HepG2 (cell line): ENCODE results near the gene HEY2. TPM values are rescaled to one million over a fixed set of nuclear protein-coding genes. Genes with fewer than 3 reads are reported as not detected.
A peak's percentile ranks its signal among the peaks of the same experiment; 100 is the strongest.

ENCODE experiments used
- CENPT ChIP-seq: sonication (generic); formaldehyde crosslinking; IDR thresholded peaks from 2 replicates; pipeline ENCODE4 v1.8.0; 2022; ENCODE audit warnings: low read depth, mild to moderate bottlenecking, moderate library complexity, missing genetic modification reagents
- FOXA1 ChIP-seq, 2 experiments: fragments of 450-650 bp in 1 of 2; sonication (generic) in 1 of 2; formaldehyde crosslinking in 1 of 2; IDR thresholded peaks; 2 replicates each; pipeline versions ENCODE4 v1.4.0 to v1.6.1; 2016 to 2020; ENCODE audit warnings: missing genetic modification reagents in 1 of 2
- HNF4G ChIP-seq, 2 experiments: sonication (generic) in 1 of 2; formaldehyde crosslinking in 1 of 2; IDR thresholded peaks; 2 replicates each; pipeline versions ENCODE4 v1.4.0 to v1.6.1; 2011 to 2020; ENCODE audit warnings: borderline replicate concordance in 2 of 2, low read depth in 2 of 2, mild to moderate bottlenecking in 2 of 2, low read length in 1 of 2, missing genetic modification reagents in 1 of 2, moderate library complexity in 1 of 2
- NFE2L1 ChIP-seq: sonication (generic); formaldehyde crosslinking; IDR thresholded peaks from 2 replicates; pipeline ENCODE4 v1.4.0; 2020; ENCODE audit warnings: missing genetic modification reagents, mild to moderate bottlenecking, borderline replicate concordance
- NFRKB ChIP-seq: fragments of 450-650 bp; IDR thresholded peaks from 2 replicates; pipeline ENCODE4 v1.6.1; 2017
- REXO4 ChIP-seq: sonication (generic); formaldehyde crosslinking; IDR thresholded peaks from 2 replicates; pipeline ENCODE4 v1.8.0; 2022; ENCODE audit warnings: missing genetic modification reagents, mild to moderate bottlenecking, borderline replicate concordance
- SMAD1 ChIP-seq: sonication (generic); formaldehyde crosslinking; IDR thresholded peaks from 2 replicates; pipeline ENCODE4 v1.4.0; 2020; ENCODE audit warnings: missing genetic modification reagents, low read depth, mild to moderate bottlenecking, borderline replicate concordance
- SMAD9 ChIP-seq: sonication (generic); formaldehyde crosslinking; IDR thresholded peaks from 2 replicates; pipeline ENCODE4 v1.5.1; 2020; ENCODE audit warnings: mild to moderate bottlenecking, missing genetic modification reagents
- TCF7L2 ChIP-seq: IDR thresholded peaks from 2 replicates; pipeline ENCODE4 v1.6.1; 2011; ENCODE audit warnings: mild to moderate bottlenecking, low read depth, low read length, moderate library complexity
- ZBTB42 ChIP-seq: sonication (generic); formaldehyde crosslinking; IDR thresholded peaks from 2 replicates; pipeline ENCODE4 v1.5.0; 2020; ENCODE audit warnings: mild to moderate bottlenecking, missing genetic modification reagents
- ZKSCAN1 ChIP-seq: fragments of 150-350 bp; IDR thresholded peaks from 2 replicates; pipeline ENCODE4 v1.6.1; 2014; ENCODE audit warnings: low read length
- ZNF138 ChIP-seq: sonication (generic); formaldehyde crosslinking; IDR thresholded peaks from 2 replicates; pipeline ENCODE4 v1.5.0; 2020; ENCODE audit warnings: mild to moderate bottlenecking, low read depth, missing genetic modification reagents
- ZNF20 ChIP-seq: sonication (generic); formaldehyde crosslinking; IDR thresholded peaks from 2 replicates; pipeline ENCODE4 v1.4.0; 2020; ENCODE audit warnings: mild to moderate bottlenecking, moderate library complexity, missing genetic modification reagents
- ZNF44 ChIP-seq: sonication (generic); formaldehyde crosslinking; IDR thresholded peaks from 2 replicates; pipeline ENCODE4 v1.5.1; 2020; ENCODE audit warnings: mild to moderate bottlenecking, missing genetic modification reagents
- ZNF446 ChIP-seq: sonication (generic); formaldehyde crosslinking; IDR thresholded peaks from 2 replicates; pipeline ENCODE4 v1.5.0; 2020; ENCODE audit warnings: mild to moderate bottlenecking, missing genetic modification reagents
- polyA plus RNA-seq, 8 experiments: library from polyadenylated mRNA; depleted of rRNA in 3 of 8; stranded (reverse) in 7 of 8; unstranded in 1 of 8; fragments of >200 nt; fragmentation: Illumina TruSeq in 4 of 8; extraction: Trizol in 4 of 8; gene quantifications; 2 replicates each; pipeline versions ENCODE4 v1.2.1 to v1.2.3, GENCODE V29; 2011 to 2016; ENCODE audit warnings: low read depth in 4 of 8, missing spikeins in 1 of 8, mixed read lengths in 1 of 8; ENCODE audit not compliant: insufficient read depth in 1 of 8
- total RNA-seq, 5 experiments: library from RNA; depleted of rRNA; stranded (reverse); fragments of >200 nt; fragmentation: Illumina TruSeq; extraction: Trizol; gene quantifications; 2 replicates each; pipeline ENCODE4 v1.2.3, GENCODE V29; 2016; ENCODE audit warnings: low read depth in 1 of 5
- TF ChIP-seq, protein P1 (sequence below): sonication (generic); formaldehyde crosslinking; IDR thresholded peaks from 2 replicates; pipeline ENCODE4 v1.5.0; 2020; ENCODE audit warnings: missing genetic modification reagents
- TF ChIP-seq, protein P2 (sequence below): sonication (generic); formaldehyde crosslinking; IDR thresholded peaks from 2 replicates; pipeline ENCODE4 v1.8.1; 2023; ENCODE audit warnings: mild to moderate bottlenecking, missing genetic modification reagents, borderline replicate concordance
- TF ChIP-seq, protein P3 (sequence below): sonication (generic); formaldehyde crosslinking; IDR thresholded peaks from 2 replicates; pipeline ENCODE4 v1.5.0; 2020; ENCODE audit warnings: mild to moderate bottlenecking, low read depth, missing genetic modification reagents, borderline replicate concordance
- TF ChIP-seq, protein P4 (sequence below): sonication (generic); formaldehyde crosslinking; IDR thresholded peaks from 2 replicates; pipeline ENCODE4 v1.9.0; 2021; ENCODE audit warnings: missing genetic modification reagents, mild to moderate bottlenecking, borderline replicate concordance
- TF ChIP-seq, protein P5 (sequence below): fragments of 450-650 bp; IDR thresholded peaks from 2 replicates; pipeline ENCODE4 v1.6.1; 2017; ENCODE audit warnings: mild to moderate bottlenecking
- TF ChIP-seq, protein P6 (sequence below), 2 experiments: fragments of 450-650 bp in 1 of 2; sonication (generic) in 1 of 2; formaldehyde crosslinking; IDR thresholded peaks; 2 replicates each; pipeline versions ENCODE4 v1.5.0 to v1.8.0; 2020 to 2022; ENCODE audit warnings: mild to moderate bottlenecking in 1 of 2, missing genetic modification reagents in 1 of 2

HEY2 gene
- total and polyA plus RNA-seq, 2 of the 13 experiments (the other 11 are each of a cell fraction or from before 2014, with no cell fraction given) = 0.04 TPM

DNA sequence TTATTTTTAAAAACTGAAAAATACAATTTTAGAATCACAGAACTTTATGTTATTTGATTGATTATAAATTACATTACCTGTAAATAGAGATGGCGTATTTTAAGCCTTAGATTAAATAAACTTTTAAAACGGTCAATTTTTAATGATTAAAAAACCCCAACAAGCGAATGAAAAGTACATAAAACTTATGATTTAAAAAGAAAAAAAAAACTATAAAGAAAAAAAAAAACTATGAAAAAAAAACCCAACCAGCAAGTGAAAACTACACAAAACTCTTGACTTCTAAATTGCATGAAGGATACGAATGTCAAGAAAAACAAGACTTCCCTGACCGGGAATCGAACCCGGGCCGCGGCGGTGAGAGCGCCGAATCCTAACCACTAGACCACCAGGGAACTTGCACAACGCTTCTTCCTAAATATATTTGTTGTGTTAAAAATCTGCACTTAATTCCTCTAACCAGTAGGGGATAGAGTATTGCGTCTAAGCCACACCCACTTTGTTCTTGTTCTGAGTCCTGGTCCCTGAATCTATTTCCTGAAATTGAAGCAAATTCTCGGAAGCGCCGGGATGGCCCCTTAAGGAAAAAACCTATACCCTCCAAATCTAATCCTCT lies 30.6 kb downstream of the HEY2 start (continued):
- TF ChIP-seq ZNF446 (CRISPR knock-in tag) (no peak), ZKSCAN1 (peak; percentile 85; the same call in 1 of the 2 replicates), FOXA1 (IDR thresholded peaks at IDR 0.05) (no peak), FOXA1 (CRISPR knock-in tag; IDR thresholded peaks at IDR 0.05) (no peak), NFE2L1 (CRISPR knock-in tag) (no peak), TCF7L2 (no peak), SMAD1 (no peak), ZNF20 (CRISPR knock-in tag) (no peak), NFRKB (no peak), HNF4G (IDR thresholded peaks at IDR 0.05; ENCODE audit: borderline replicate concordance, low read depth, low read length) (no peak), HNF4G (CRISPR knock-in tag; IDR thresholded peaks at IDR 0.05; ENCODE audit: borderline replicate concordance, low read depth) (no peak), ZNF44 (no peak), ZBTB42 (CRISPR knock-in tag) (no peak), ZNF138 (no peak), SMAD9 (CRISPR knock-in tag) (no peak), CENPT (no peak), REXO4 (CRISPR knock-in tag) (no peak)
- TF ChIP-seq, protein P1, sequence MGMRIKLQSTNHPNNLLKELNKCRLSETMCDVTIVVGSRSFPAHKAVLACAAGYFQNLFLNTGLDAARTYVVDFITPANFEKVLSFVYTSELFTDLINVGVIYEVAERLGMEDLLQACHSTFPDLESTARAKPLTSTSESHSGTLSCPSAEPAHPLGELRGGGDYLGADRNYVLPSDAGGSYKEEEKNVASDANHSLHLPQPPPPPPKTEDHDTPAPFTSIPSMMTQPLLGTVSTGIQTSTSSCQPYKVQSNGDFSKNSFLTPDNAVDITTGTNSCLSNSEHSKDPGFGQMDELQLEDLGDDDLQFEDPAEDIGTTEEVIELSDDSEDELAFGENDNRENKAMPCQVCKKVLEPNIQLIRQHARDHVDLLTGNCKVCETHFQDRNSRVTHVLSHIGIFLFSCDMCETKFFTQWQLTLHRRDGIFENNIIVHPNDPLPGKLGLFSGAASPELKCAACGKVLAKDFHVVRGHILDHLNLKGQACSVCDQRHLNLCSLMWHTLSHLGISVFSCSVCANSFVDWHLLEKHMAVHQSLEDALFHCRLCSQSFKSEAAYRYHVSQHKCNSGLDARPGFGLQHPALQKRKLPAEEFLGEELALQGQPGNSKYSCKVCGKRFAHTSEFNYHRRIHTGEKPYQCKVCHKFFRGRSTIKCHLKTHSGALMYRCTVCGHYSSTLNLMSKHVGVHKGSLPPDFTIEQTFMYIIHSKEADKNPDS (CRISPR knock-in tag) = no peak
- TF ChIP-seq, protein P2, sequence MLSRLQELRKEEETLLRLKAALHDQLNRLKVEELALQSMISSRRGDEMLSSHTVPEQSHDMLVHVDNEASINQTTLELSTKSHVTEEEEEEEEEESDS (CRISPR knock-in tag) = no peak
- TF ChIP-seq, protein P3, sequence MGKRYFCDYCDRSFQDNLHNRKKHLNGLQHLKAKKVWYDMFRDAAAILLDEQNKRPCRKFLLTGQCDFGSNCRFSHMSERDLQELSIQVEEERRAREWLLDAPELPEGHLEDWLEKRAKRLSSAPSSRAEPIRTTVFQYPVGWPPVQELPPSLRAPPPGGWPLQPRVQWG = no peak
- TF ChIP-seq, protein P4, sequence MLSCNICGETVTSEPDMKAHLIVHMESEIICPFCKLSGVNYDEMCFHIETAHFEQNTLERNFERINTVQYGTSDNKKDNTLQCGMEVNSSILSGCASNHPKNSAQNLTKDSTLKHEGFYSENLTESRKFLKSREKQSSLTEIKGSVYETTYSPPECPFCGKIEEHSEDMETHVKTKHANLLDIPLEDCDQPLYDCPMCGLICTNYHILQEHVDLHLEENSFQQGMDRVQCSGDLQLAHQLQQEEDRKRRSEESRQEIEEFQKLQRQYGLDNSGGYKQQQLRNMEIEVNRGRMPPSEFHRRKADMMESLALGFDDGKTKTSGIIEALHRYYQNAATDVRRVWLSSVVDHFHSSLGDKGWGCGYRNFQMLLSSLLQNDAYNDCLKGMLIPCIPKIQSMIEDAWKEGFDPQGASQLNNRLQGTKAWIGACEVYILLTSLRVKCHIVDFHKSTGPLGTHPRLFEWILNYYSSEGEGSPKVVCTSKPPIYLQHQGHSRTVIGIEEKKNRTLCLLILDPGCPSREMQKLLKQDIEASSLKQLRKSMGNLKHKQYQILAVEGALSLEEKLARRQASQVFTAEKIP (CRISPR knock-in tag) = no peak
- TF ChIP-seq, protein P5, sequence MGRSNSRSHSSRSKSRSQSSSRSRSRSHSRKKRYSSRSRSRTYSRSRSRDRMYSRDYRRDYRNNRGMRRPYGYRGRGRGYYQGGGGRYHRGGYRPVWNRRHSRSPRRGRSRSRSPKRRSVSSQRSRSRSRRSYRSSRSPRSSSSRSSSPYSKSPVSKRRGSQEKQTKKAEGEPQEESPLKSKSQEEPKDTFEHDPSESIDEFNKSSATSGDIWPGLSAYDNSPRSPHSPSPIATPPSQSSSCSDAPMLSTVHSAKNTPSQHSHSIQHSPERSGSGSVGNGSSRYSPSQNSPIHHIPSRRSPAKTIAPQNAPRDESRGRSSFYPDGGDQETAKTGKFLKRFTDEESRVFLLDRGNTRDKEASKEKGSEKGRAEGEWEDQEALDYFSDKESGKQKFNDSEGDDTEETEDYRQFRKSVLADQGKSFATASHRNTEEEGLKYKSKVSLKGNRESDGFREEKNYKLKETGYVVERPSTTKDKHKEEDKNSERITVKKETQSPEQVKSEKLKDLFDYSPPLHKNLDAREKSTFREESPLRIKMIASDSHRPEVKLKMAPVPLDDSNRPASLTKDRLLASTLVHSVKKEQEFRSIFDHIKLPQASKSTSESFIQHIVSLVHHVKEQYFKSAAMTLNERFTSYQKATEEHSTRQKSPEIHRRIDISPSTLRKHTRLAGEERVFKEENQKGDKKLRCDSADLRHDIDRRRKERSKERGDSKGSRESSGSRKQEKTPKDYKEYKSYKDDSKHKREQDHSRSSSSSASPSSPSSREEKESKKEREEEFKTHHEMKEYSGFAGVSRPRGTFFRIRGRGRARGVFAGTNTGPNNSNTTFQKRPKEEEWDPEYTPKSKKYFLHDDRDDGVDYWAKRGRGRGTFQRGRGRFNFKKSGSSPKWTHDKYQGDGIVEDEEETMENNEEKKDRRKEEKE = no peak
- TF ChIP-seq, protein P6, sequence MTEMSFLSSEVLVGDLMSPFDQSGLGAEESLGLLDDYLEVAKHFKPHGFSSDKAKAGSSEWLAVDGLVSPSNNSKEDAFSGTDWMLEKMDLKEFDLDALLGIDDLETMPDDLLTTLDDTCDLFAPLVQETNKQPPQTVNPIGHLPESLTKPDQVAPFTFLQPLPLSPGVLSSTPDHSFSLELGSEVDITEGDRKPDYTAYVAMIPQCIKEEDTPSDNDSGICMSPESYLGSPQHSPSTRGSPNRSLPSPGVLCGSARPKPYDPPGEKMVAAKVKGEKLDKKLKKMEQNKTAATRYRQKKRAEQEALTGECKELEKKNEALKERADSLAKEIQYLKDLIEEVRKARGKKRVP (CRISPR knock-in tag; IDR thresholded peaks at IDR 0.05) = peak in 1 of 2 experiments; percentile 36; a peak in 1 of 4 replicates
